Upper lobe of left lung (tissue), 6 donors: ENCODE measurements around the gene ENO3. TPM values are rescaled to one million over a fixed set of nuclear protein-coding genes. Genes with fewer than 3 reads are reported as not detected.

Source experiments
- ATAC-seq, 2 donors: fragments of 200-7000 bp; cut with Tn5 transposase; one replicate each; pipeline ENCODE4 v1.9.1; 2022; ENCODE audit warnings: mild to moderate bottlenecking in 2 of 2, moderate library complexity in 2 of 2; ENCODE audit not compliant: low FRiP score in 2 of 2
- DNase-seq, 2 donors: peaks; one replicate each; pipeline ENCODE4 v3.0.0-alpha.2; 2019 to 2020
- H3K27ac ChIP-seq, 4 donors: fragments of 200-600 bp; sonication (generic); one replicate each; pipeline ENCODE4 v1.5.1; 2016 to 2019
- H3K27me3 ChIP-seq, 4 donors: fragments of 200-600 bp; sonication (generic); one replicate each; pipeline ENCODE4 v1.5.1; 2017 to 2019
- H3K36me3 ChIP-seq, 4 donors: fragments of 200-600 bp; sonication (generic); one replicate each; pipeline ENCODE4 v1.5.1; 2016 to 2019
- H3K4me1 ChIP-seq, 4 donors: fragments of 200-600 bp; sonication (generic); one replicate each; pipeline ENCODE4 v1.5.1; 2018 to 2019
- H3K4me3 ChIP-seq, 4 donors: fragments of 200-600 bp; sonication (generic); one replicate each; pipeline ENCODE4 v1.5.1; 2017 to 2019; ENCODE audit warnings: mild to moderate bottlenecking in 2 of 4, moderate library complexity in 1 of 4
- H3K9me3 ChIP-seq, 4 donors: fragments of 200-600 bp; sonication (generic); one replicate each; pipeline ENCODE4 v1.5.1; 2018 to 2019
- CTCF ChIP-seq, 6 experiments: fragments of 450-650 bp in 4 of 6; fragments of 200-600 bp in 2 of 6; sonication (generic) in 2 of 6; IDR thresholded peaks; one replicate each; pipeline ENCODE4 v1.5.1; 2016 to 2019; ENCODE audit warnings: antibody characterized with exemption in 6 of 6
- EP300 ChIP-seq, 4 donors: sonication (generic); formaldehyde crosslinking; IDR thresholded peaks; one replicate each; pipeline ENCODE4 v1.5.1; 2017; ENCODE audit warnings: antibody characterized with exemption in 4 of 4, control low read depth in 2 of 4
- POLR2A ChIP-seq, 4 donors: fragments of 450-650 bp; IDR thresholded peaks; one replicate each; pipeline ENCODE4 v1.5.1; 2016 to 2017; ENCODE audit warnings: antibody characterized with exemption in 4 of 4, mild to moderate bottlenecking in 2 of 4
- POLR2AphosphoS5 ChIP-seq, 2 donors: sonication (generic); formaldehyde crosslinking; IDR thresholded peaks; one replicate each; pipeline ENCODE4 v1.5.1; 2017; ENCODE audit warnings: antibody characterized with exemption in 2 of 2
- WGBS, 2 donors: methylation state at CpG; one replicate each; pipeline ENCODE4 v1.1.5; 2017 to 2018; 5-methylcytosine and 5-hydroxymethylcytosine counted together
- total RNA-seq, 6 donors: library from RNA; depleted of rRNA in 4 of 6; stranded (reverse); fragments of >200 nt in 4 of 6; gene quantifications; one replicate each; pipeline versions ENCODE4 v1.1.0 to v1.2.1, GENCODE V29; 2016 to 2021
- donor health status: DM: no; HTN: no; CAD: no; lungs with moderate emphysema.
- donor health status: DM: no; HTN: yes; CAD: no; lungs with severe emphysema.

The ENO3 gene
- total RNA-seq, 6 donors from 2014 or later, result 4.3 to 49.2 (median 10.6) TPM

GRCh38 chr17:4970273-4970672 lies 19.4 kb downstream of the ENO3 start:
- Histone ChIP-seq H3K9me3 (no peaks in the 10 kb centered on the region), H3K36me3 (peaks cover 9 to 64% (median 41%) of the 10 kb centered on the region in 4 donors), H3K27me3 (no peaks in the 10 kb centered on the region), H3K4me3 (no peak overlapping the region), H3K27ac (peak overlapping the region in 2 of 4 donors; percentile 28 to 95), H3K4me1 (peaks cover 25 to 45% (median 36%) of the 10 kb centered on the region in 4 donors)
- DNase-seq (no peak), ATAC-seq (no peak)
- WGBS, 2 donors, result 94 to 97% methylated on average over 8 of the region's 8 CpGs
- TF ChIP-seq CTCF (IDR thresholded peaks at IDR 0.05) (no peak), EP300 (IDR thresholded peaks at IDR 0.05) (no peak), POLR2AphosphoS5 (IDR thresholded peaks at IDR 0.05) (no peak), POLR2A (IDR thresholded peaks at IDR 0.05) (no peak)

- TF ChIP-seq POLR2AphosphoS5 (IDR thresholded peaks at IDR 0.05), result no peak
- TF ChIP-seq CTCF (IDR thresholded peaks at IDR 0.05), result no peak
- TF ChIP-seq EP300 (IDR thresholded peaks at IDR 0.05), result no peak
- TF ChIP-seq POLR2A (IDR thresholded peaks at IDR 0.05), result no peak
- no peaks in the 10 kb centered on the region for H3K27me3 ChIP-seq
- peaks cover 12 to 30% (median 25%) of the 10 kb centered on the region in 4 donors for H3K4me1 ChIP-seq
- no peaks in the 10 kb centered on the region for H3K9me3 ChIP-seq
- WGBS, 2 donors, result 99% methylated on average over 6 of the region's 6 CpGs
- H3K36me3 ChIP-seq, result peaks cover 10 to 79% (median 50%) of the 10 kb centered on the region in 4 donors
- no peak for DNase-seq
- no peak for ATAC-seq
- no peak overlapping the region for H3K27ac ChIP-seq
- H3K4me3 ChIP-seq, result no peak overlapping the region
Measured at GRCh38 chr17:4971826-4972225, 20.9 kb downstream of the ENO3 start.

GRCh38 chr17:4972322-4972721 lies 21.4 kb downstream of the ENO3 start:
- Histone ChIP-seq H3K4me3 (no peak overlapping the region), H3K27ac (no peak overlapping the region), H3K27me3 (no peaks in the 10 kb centered on the region), H3K4me1 (peaks cover 12 to 30% (median 25%) of the 10 kb centered on the region in 4 donors), H3K36me3 (peaks cover 15 to 84% (median 55%) of the 10 kb centered on the region in 4 donors), H3K9me3 (no peaks in the 10 kb centered on the region)
- WGBS, 2 donors, result 92 to 93% methylated on average over 12 of the region's 12 CpGs
- ATAC-seq (no peak), DNase-seq (no peak)
- TF ChIP-seq CTCF (IDR thresholded peaks at IDR 0.05), result no peak
- TF ChIP-seq EP300 (IDR thresholded peaks at IDR 0.05), result no peak
- no peak for TF ChIP-seq POLR2AphosphoS5 (IDR thresholded peaks at IDR 0.05)
- TF ChIP-seq POLR2A (IDR thresholded peaks at IDR 0.05), result no peak

- 79 to 92% methylated on average over 10 to 12 of the region's 12 CpGs for WGBS, 2 donors
- Histone ChIP-seq H3K4me3 (no peak overlapping the region), H3K9me3 (no peaks in the 10 kb centered on the region), H3K4me1 (peaks cover 12 to 30% (median 25%) of the 10 kb centered on the region in 4 donors), H3K36me3 (peaks cover 20 to 88% (median 59%) of the 10 kb centered on the region in 4 donors), H3K27ac (no peak overlapping the region), H3K27me3 (no peaks in the 10 kb centered on the region)
- TF ChIP-seq POLR2A (IDR thresholded peaks at IDR 0.05) (no peak), EP300 (IDR thresholded peaks at IDR 0.05) (no peak), POLR2AphosphoS5 (IDR thresholded peaks at IDR 0.05) (no peak), CTCF (IDR thresholded peaks at IDR 0.05) (no peak)
- ATAC-seq (no peak), DNase-seq (no peak)
Measured at GRCh38 chr17:4972752-4973151, 21.8 kb downstream of the ENO3 start.
